Measurements from ENCODE around the gene HAO2. TPM values are rescaled to one million over a fixed set of nuclear protein-coding genes. Genes with fewer than 3 reads are reported as not detected.
A peak's percentile ranks its signal among the peaks of the same experiment; 100 is the strongest.
"Not testable (repeated sequence)": the region's sequence is repeated elsewhere in the genome, so short reads cannot be mapped to it uniquely, and the experiment has no call there.

Gene HAO2
- total and polyA plus RNA-seq, 5 donors: not detected

DNA sequence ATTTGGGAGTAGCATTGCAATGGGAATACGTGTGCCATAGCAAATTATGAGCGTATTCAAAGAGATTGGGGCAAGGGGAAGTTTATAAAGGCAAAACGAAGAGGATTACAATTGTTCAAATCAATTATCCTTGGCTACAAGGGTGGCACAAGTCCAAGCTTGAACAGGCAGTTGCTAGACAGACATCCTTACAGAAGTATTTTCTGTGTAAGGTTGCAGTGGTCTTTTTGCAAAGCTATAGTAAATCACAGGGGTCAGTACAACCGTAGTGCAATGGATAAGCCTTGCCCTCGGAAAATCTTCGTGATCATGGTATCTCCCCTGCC, 37.4 kb upstream of the HAO2 start:
- intact Hi-C loops (cut with DNase I): no loop called here
- ATAC-seq (no peak), DNase-seq (no peak)
- Histone ChIP-seq H3K27me3 (ENCODE audit: control insufficient read depth, insufficient read depth) (no peaks in the 10 kb centered on the region), H3K4me1 (ENCODE audit: control insufficient read depth, insufficient read depth, low read length) (no peaks in the 10 kb centered on the region), H3K9me3 (ENCODE audit: control insufficient read depth, low read length) (no peaks in the 10 kb centered on the region), H3K27ac (ENCODE audit: low read length) (no peak overlapping the region), H3K4me3 (ENCODE audit: low read length) (no peak overlapping the region)
- 66% methylated on average over 6 of the region's 6 CpGs for WGBS

DNA sequence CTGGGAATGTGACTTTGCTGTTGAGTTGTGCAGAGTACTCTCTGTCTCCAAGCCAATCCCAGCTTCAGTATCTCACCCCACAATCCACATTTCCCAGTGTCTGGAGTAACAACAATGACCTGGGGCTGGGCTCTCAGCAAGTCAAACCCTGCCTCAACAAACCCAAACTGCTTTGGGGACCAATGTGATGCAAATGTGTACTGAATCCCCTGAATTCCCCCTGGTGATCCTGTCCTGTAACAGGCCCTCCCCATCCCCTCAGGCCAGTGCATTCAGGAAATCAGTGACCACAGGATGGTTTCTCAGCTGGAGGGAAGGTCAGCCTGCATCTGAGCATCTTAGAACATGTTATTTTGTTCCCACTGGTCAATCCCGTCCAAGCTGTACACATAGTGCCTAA, 36.7 kb upstream of the HAO2 start:
- no peaks in the 10 kb centered on the region for H3K27me3 ChIP-seq (ENCODE audit: control insufficient read depth, insufficient read depth)
- no peaks in the 10 kb centered on the region for H3K4me1 ChIP-seq (ENCODE audit: control insufficient read depth, insufficient read depth, low read length)
- ATAC-seq: no peak
- no peak for DNase-seq
- no peaks in the 10 kb centered on the region for H3K9me3 ChIP-seq (ENCODE audit: control insufficient read depth, low read length)
- no peak overlapping the region for H3K27ac ChIP-seq (ENCODE audit: low read length)
- H3K4me3 ChIP-seq (ENCODE audit: low read length): no peak overlapping the region
- intact Hi-C loops (cut with DNase I): no loop called here
- 87% methylated on average over 1 of the region's 1 CpG for WGBS

DNA sequence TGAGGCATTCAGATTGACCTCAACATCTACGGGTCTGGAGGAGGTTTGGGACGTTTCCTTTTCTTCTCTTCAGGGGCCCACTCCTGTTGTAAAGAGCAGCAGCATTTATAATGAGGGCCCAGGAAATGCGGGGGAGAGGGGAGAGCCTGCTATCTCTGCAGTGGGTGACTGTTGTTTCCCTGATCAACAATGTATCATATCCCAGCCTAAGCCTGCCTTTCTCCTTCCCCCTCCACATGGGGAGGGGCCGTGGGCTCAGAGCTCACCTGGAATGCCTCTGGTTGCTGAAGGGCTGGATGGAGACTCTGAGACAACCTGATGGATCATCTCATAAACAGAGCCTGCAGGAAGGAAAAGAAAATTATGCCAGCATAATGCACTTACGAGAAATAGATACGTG, 36.0 kb upstream of the HAO2 start:
- no peaks in the 10 kb centered on the region for H3K27me3 ChIP-seq (ENCODE audit: control insufficient read depth, insufficient read depth)
- no peak overlapping the region for H3K4me3 ChIP-seq (ENCODE audit: low read length)
- WGBS: 76% methylated on average over 6 of the region's 6 CpGs
- DNase-seq: no peak
- no peak for ATAC-seq
- H3K4me1 ChIP-seq (ENCODE audit: control insufficient read depth, insufficient read depth, low read length): no peaks in the 10 kb centered on the region
- no peaks in the 10 kb centered on the region for H3K9me3 ChIP-seq (ENCODE audit: control insufficient read depth, low read length)
- intact Hi-C loops (cut with DNase I): no loop called here
- no peak overlapping the region for H3K27ac ChIP-seq (ENCODE audit: low read length)

DNA sequence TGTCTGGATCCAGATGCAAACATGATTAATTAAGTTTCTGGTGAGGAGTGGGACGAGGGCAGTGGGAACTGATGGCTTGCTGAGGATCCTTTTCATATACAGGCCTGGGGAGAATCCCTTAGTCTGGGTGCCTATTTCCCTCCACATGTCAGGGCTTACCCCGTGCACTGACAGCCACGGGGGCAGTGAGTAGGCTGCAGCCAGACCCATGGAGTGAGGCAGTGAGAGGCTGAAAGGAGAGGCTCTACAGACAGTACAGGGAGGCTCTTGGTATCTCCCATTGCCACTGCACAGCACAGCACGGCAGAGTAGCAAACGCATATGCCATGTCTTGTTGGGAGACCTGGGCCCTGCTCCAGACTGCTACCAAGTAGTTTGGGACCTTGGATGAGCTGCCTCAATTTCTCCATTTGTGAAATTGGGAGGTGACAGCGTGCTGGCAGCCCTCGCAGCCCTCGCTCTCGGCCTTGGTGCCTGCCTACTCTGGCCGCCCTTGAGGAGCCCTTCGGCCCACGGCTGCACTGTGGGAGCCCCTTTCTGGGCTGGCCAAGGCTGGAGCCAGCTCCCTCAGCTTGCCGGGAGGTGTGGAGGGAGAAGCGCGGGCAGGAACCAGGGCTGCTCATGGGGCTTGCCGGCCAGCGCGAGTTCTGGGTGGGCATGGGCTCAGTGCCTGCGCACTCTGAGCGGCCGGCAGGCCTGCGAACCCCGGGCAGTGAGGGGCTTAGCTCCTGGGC, 35.3 kb upstream of the HAO2 start:
- H3K4me3 ChIP-seq (ENCODE audit: low read length): no peak overlapping the region
- H3K27me3 ChIP-seq (ENCODE audit: control insufficient read depth, insufficient read depth): no peaks in the 10 kb centered on the region
- ATAC-seq: no peak
- 94% methylated on average over 23 of the region's 23 CpGs for WGBS
- no peaks in the 10 kb centered on the region for H3K9me3 ChIP-seq (ENCODE audit: control insufficient read depth, low read length)
- DNase-seq: no peak
- intact Hi-C loops (cut with DNase I): no loop called here
- H3K4me1 ChIP-seq (ENCODE audit: control insufficient read depth, insufficient read depth, low read length): no peaks in the 10 kb centered on the region
- no peak overlapping the region for H3K27ac ChIP-seq (ENCODE audit: low read length)

DNA sequence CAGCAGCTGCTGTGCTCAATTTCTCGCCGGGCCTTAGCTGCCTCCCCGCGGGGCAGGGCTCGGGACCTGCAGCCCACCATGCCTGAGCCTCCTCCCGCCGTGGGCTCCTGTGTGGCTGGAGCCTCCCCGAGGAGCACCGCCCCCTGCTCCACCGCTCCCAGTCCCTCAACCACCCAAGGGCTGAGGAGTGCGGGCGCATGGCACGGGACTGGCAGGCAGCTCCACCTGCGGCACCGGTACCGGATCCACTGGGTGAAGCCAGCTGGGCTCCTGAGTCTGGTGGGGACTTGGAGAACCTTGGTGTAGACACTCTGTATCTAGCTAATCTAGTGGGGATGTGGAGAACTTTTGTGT, 34.7 kb upstream of the HAO2 start:
- H3K27me3 ChIP-seq (ENCODE audit: control insufficient read depth, insufficient read depth); H3K27ac ChIP-seq (ENCODE audit: low read length); ATAC-seq; H3K4me1 ChIP-seq (ENCODE audit: control insufficient read depth, insufficient read depth, low read length); intact Hi-C loops (cut with DNase I); H3K4me3 ChIP-seq (ENCODE audit: low read length); H3K9me3 ChIP-seq (ENCODE audit: control insufficient read depth, low read length): not testable (repeated sequence)
- WGBS: 98% methylated on average over 16 of the region's 16 CpGs
- peak in 1 of 3 donors; percentile 40 for DNase-seq

DNA sequence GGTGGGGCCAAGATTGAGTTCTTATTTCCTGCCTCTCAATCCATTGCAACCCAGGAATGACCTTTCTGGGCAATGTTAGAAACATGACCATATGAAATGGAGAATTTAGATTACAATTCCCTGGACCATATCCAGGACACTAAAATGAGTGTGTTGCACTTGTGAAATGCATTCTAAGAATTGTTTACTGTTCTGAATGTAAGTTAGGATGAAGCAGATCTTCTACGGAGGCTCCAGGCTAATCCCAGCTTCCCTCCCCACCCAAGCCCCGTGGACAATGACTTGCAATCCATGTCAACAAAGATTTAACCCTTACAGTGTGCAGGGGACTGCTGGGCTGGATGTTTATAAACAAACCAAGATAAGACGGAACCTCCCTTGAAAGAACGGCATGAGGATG, 31.7 kb upstream of the HAO2 start:
- DNase-seq (no peak), ATAC-seq (no peak)
- no peaks in the 10 kb centered on the region for H3K27me3 ChIP-seq (ENCODE audit: control insufficient read depth, insufficient read depth)

DNA sequence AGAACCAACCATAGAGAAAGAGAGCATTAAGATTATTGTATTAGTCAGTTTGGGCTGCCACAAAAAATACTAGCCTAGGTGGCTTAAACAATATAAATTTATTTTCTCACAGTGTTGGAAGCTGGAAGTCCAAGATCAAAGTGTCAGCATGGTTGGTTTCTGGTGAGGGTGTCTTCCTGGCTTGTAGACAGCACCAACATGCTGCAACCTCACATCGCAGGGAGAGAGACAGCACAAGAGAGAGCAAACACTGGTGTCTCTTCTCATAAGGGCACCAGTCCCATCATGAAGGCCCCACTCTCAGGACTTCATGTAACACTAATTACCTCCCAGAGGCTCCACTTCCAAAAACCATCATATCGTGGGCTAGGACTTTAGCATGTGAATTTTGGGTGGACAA, 30.6 kb upstream of the HAO2 start:
- H3K27me3 ChIP-seq (ENCODE audit: control insufficient read depth, insufficient read depth): no peaks in the 10 kb centered on the region
- 89% methylated on average over 2 of the region's 2 CpGs for WGBS
- no peak overlapping the region for H3K4me3 ChIP-seq (ENCODE audit: low read length)
- no peak overlapping the region for H3K27ac ChIP-seq (ENCODE audit: low read length)
- intact Hi-C loops (cut with DNase I): no loop called here
- ATAC-seq (no peak), DNase-seq (no peak)
- H3K9me3 ChIP-seq (ENCODE audit: control insufficient read depth, low read length): no peaks in the 10 kb centered on the region
- no peaks in the 10 kb centered on the region for H3K4me1 ChIP-seq (ENCODE audit: control insufficient read depth, insufficient read depth, low read length)

More for the DNA sequence above, 31.7 kb upstream of the HAO2 start:
- WGBS: 30% methylated on average over 4 of the region's 4 CpGs
- H3K27ac ChIP-seq (ENCODE audit: low read length): no peak overlapping the region
- intact Hi-C loops (cut with DNase I): no loop called here
- no peaks in the 10 kb centered on the region for H3K4me1 ChIP-seq (ENCODE audit: control insufficient read depth, insufficient read depth, low read length)
- H3K4me3 ChIP-seq (ENCODE audit: low read length): no peak overlapping the region
- H3K9me3 ChIP-seq (ENCODE audit: control insufficient read depth, low read length): no peaks in the 10 kb centered on the region

DNA sequence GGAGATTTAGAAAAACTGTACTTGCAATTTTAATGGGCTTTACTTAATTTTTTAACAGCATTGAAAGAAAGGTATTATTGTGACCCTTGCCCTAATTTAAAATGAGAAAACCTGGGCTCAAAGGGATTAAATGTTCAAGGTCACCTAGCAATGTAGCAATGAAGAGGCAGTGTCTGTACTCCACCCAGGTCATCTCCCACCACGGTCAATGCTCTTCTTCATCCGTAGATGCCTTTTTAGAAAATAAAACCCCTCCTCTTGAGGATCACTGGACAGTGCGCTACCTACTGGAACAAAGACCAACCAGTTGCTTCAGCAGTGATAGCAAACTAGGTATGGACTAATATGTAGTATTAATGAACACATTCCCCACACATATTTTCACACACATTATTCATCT, 29.8 kb upstream of the HAO2 start:
- Histone ChIP-seq H3K4me3 (ENCODE audit: low read length) (no peak overlapping the region), H3K4me1 (ENCODE audit: control insufficient read depth, insufficient read depth, low read length) (no peaks in the 10 kb centered on the region), H3K9me3 (ENCODE audit: control insufficient read depth, low read length) (no peaks in the 10 kb centered on the region), H3K27me3 (ENCODE audit: control insufficient read depth, insufficient read depth) (no peaks in the 10 kb centered on the region), H3K27ac (ENCODE audit: low read length) (no peak overlapping the region)
- WGBS: 89% methylated on average over 3 of the region's 3 CpGs
- no peak for ATAC-seq
- no peak for DNase-seq
- intact Hi-C loops (cut with DNase I): no loop called here

DNA sequence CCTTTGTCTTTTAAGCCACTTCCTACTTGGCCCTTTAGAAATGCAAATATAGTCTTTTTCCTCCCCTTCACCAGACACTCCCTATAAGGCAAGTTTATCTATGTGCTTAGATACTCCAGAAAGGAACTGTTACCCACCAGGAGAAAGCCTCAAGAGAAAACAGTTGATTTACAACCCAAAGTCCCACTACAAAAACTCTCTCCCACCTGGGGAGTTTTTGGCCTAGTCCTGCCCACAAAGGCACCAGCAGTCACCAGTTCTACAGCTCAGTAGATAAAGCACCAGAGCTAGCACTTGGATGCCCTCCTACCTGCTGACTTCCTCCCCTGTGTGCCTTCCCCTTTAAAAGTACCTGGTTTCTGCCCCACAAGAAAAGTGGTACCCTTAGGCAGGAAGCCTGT, 27.7 kb upstream of the HAO2 start:
- Histone ChIP-seq H3K27me3 (ENCODE audit: control insufficient read depth, insufficient read depth) (no peaks in the 10 kb centered on the region), H3K27ac (ENCODE audit: low read length) (no peak overlapping the region), H3K4me3 (ENCODE audit: low read length) (no peak overlapping the region), H3K9me3 (ENCODE audit: control insufficient read depth, low read length) (no peaks in the 10 kb centered on the region), H3K4me1 (ENCODE audit: control insufficient read depth, insufficient read depth, low read length) (no peaks in the 10 kb centered on the region)
- DNase-seq (no peak), ATAC-seq (no peak)
- intact Hi-C loops (cut with DNase I): no loop called here

DNA sequence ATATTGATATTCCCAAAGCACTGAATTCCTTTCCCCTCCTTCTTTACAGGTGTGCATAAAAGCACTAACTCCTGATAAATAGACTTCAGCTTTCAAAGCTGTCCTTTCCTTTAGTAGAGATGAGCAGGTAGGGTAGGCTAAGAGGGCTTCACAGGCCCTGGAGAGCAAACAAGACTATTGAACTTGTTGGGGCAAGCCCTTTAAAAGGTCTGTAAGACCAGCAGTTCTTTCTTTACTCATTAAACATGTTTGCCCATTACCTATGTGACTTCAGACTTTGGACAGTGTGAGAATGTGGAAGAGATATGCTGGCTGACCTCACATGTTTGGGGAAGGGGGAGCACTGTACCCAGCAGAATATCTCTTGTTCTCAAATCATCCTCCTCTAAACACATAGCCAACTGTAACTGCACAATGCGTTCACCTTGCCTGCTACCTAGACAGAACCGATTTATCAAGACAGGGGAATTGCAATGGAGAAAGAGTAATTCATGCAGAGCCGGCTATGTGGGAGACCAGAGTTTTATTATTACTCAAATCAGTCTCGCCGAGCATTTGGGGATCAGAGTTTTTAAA, 27.1 kb upstream of the HAO2 start:
- DNase-seq: no peak
- Histone ChIP-seq H3K27me3 (ENCODE audit: control insufficient read depth, insufficient read depth) (no peaks in the 10 kb centered on the region), H3K4me3 (ENCODE audit: low read length) (no peak overlapping the region), H3K9me3 (ENCODE audit: control insufficient read depth, low read length) (no peaks in the 10 kb centered on the region), H3K27ac (ENCODE audit: low read length) (no peak overlapping the region), H3K4me1 (ENCODE audit: control insufficient read depth, insufficient read depth, low read length) (no peaks in the 10 kb centered on the region)
- intact Hi-C loops (cut with DNase I): no loop called here
- WGBS: 82% methylated on average over 5 of the region's 5 CpGs
- no peak for ATAC-seq

DNA sequence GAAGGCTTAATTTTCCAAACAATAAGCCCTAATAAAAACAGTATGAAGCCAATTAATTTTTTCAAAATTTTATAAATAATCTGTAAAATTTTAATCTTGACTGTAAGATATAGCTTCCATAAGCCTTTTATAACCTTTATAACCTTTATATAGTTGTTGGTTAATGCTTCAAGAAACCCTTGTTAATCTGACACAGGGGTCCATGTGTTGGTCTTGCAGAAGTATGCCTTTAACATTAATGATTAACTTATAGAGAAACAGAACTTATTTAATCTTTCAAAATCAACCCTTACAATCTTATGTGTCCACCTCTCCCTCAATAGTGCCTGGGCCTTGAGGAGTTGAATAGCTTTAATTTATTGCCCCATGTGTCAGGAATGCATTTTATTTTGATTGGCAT, 23.2 kb upstream of the HAO2 start:
- ATAC-seq (no peak), DNase-seq (no peak)
- H3K27me3 ChIP-seq (ENCODE audit: control insufficient read depth, insufficient read depth): no peaks in the 10 kb centered on the region
- H3K4me3 ChIP-seq (ENCODE audit: low read length): no peak overlapping the region
- H3K9me3 ChIP-seq (ENCODE audit: control insufficient read depth, low read length): no peaks in the 10 kb centered on the region
- intact Hi-C loops (cut with DNase I): no loop called here
- no peak overlapping the region for H3K27ac ChIP-seq (ENCODE audit: low read length)
- no peaks in the 10 kb centered on the region for H3K4me1 ChIP-seq (ENCODE audit: control insufficient read depth, insufficient read depth, low read length)

DNA sequence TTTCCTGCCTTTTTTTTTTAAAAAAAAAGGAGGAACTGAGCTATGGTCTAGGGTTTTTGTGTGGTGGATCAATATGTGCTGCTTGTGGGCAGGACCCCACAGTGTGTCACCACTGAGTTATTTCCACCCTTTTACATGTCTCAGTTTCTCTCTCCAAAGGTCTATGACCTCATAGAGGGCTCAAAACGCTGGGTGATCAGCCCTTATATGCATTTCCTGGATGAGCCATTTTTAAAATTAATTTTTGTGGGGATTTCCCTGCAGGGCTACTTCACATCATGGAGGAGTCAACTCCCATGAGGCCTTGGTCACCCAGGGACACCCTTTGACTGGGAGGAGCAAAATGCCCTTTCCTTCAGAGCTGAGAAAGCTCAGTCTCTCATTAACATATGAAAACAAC, 20.7 kb upstream of the HAO2 start:
- Histone ChIP-seq H3K4me3 (ENCODE audit: low read length) (no peak overlapping the region), H3K4me1 (ENCODE audit: control insufficient read depth, insufficient read depth, low read length) (no peaks in the 10 kb centered on the region), H3K27me3 (ENCODE audit: control insufficient read depth, insufficient read depth) (no peaks in the 10 kb centered on the region), H3K9me3 (ENCODE audit: control insufficient read depth, low read length) (no peaks in the 10 kb centered on the region), H3K27ac (ENCODE audit: low read length) (no peak overlapping the region)
- WGBS: 49% methylated on average over 1 of the region's 1 CpG
- intact Hi-C loops (cut with DNase I): no loop called here
- ATAC-seq (no peak), DNase-seq (no peak)
